Measurements from ENCODE around the gene CASZ1. TPM values are rescaled to one million over a fixed set of nuclear protein-coding genes. Genes with fewer than 3 reads are reported as not detected.

CASZ1 gene
- total and polyA plus RNA-seq, 2 donors (not counting 3 experiments of a cell fraction or from before 2014, with no cell fraction given) = 1.5 to 5.2 TPM

DNA sequence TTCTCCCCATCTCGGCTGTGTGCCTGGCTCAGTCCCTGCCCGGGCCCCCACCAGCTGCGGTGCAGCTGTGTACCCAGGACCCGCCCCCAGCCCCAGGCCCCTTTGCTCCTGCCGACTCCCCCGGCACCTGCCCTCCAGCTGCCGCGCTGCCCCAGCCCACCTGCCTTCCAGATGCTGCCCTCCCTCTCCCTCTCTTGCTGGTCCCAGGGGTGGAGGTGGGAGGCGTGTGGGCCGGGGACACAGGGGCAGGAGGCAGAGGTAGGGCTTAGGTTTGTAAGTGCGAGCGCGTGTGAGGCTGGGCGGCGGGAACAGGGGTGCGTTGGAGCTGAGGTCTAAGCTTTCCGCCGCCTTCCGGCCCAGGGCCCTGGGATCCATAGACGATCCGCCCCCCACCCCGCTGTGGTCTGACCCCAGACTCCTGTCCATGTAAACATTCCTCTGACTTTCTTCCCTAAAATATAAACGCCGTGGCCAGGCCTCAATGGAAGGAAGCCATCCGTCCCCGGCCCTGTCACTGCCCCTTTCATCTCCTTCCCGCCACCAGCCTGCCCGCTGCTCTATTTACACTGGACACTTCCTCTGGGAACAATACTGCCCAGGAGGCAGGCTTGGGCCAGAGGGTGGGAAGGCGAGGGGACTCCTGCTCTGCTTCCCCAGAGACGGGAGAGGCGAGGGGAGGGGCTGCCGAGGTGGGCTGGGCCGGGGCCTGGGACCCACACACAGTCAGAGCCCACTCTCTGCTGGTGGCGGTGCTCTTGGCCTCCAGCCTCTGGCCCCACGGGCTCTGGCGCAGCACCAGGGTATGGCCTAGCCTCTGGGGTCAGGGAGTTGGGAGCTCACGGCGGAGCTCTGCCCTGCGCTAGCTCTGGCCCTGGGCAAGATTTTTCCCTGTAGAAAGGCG lies 128.3 kb downstream of the CASZ1 start:
- ChIA-PET POLR2A (no interaction called here), CTCF (interaction anchor here (0.5 to 1.4 kb wide), 5 partner anchors 20 to 524 kb away, joined by 3 read pairs; no protein-coding TSS in a partner anchor)
- BruUV-seq (replicated peaks) = no TSS peak
- peak; percentile 41 for DNase-seq (ENCODE audit: low read depth, low spot score)
- Histone ChIP-seq H3K27ac (ENCODE audit: insufficient read depth, low read depth, low read length) (no peak overlapping the region), H3K4me3 (replicated peaks in 1 of 3; ENCODE audit: insufficient read depth in 1 of 3, low read depth in 1 of 3, low read length in 3 of 3) (no peak overlapping the region), H3K27me3 (ENCODE audit: control insufficient read depth in 2 of 2, insufficient read depth in 2 of 2, low read length in 2 of 2) (peaks cover 0 to 3% of the 10 kb centered on the region in 2 experiments), H3K4me2 (ENCODE audit: insufficient read depth, low read length) (no peak overlapping the region), H2AFZ (ENCODE audit: low read depth, low read length) (peak overlapping the region; percentile 42), H3K9me3 (replicated peaks; ENCODE audit: control insufficient read depth, insufficient read depth, low read length) (no peaks in the 10 kb centered on the region), H3K79me2 (ENCODE audit: control insufficient read depth, insufficient read depth, low read length) (no peaks in the 10 kb centered on the region), H3K9me1 (replicated peaks; ENCODE audit: control insufficient read depth, extremely low read depth, insufficient read depth, low read length) (no peaks in the 10 kb centered on the region), H3K4me1 (ENCODE audit: control insufficient read depth, extremely low read depth, insufficient read depth, low read length) (no peaks in the 10 kb centered on the region), H4K20me1 (replicated peaks; ENCODE audit: control insufficient read depth, extremely low read depth, insufficient read depth, low read length) (no peaks in the 10 kb centered on the region), H3K36me3 (ENCODE audit: control insufficient read depth in 2 of 2, extremely low read depth in 1 of 2, insufficient read depth in 2 of 2, low read length in 2 of 2) (no peaks in the 10 kb centered on the region), H3K9ac (replicated peaks; ENCODE audit: extremely low read depth, insufficient read depth, low read length) (no peak overlapping the region)
- no peak for TF ChIP-seq JUN (IDR thresholded peaks at IDR 0.05; ENCODE audit: borderline replicate concordance, insufficient read depth, insufficient read length, low read depth)
- TF ChIP-seq MYC (IDR thresholded peaks at IDR 0.05; ENCODE audit: low read depth, low read length) = no peak
- no peak for TF ChIP-seq POLR2AphosphoS5 (IDR thresholded peaks at IDR 0.05; ENCODE audit: insufficient read depth, low read depth, low read length)
- no peak for TF ChIP-seq MAX (IDR thresholded peaks at IDR 0.05; ENCODE audit: insufficient read depth, insufficient read length)
- TF ChIP-seq, protein P1, sequence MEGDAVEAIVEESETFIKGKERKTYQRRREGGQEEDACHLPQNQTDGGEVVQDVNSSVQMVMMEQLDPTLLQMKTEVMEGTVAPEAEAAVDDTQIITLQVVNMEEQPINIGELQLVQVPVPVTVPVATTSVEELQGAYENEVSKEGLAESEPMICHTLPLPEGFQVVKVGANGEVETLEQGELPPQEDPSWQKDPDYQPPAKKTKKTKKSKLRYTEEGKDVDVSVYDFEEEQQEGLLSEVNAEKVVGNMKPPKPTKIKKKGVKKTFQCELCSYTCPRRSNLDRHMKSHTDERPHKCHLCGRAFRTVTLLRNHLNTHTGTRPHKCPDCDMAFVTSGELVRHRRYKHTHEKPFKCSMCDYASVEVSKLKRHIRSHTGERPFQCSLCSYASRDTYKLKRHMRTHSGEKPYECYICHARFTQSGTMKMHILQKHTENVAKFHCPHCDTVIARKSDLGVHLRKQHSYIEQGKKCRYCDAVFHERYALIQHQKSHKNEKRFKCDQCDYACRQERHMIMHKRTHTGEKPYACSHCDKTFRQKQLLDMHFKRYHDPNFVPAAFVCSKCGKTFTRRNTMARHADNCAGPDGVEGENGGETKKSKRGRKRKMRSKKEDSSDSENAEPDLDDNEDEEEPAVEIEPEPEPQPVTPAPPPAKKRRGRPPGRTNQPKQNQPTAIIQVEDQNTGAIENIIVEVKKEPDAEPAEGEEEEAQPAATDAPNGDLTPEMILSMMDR (IDR thresholded peaks at IDR 0.05; ENCODE audit: extremely low read depth in 1 of 2, insufficient read depth in 1 of 2, low read depth in 1 of 2, low read length in 2 of 2) = no peak
- TF ChIP-seq FOS (IDR thresholded peaks at IDR 0.05; ENCODE audit: borderline replicate concordance, insufficient read depth, low read length) = no peak
- no peak for TF ChIP-seq GATA2 (IDR thresholded peaks at IDR 0.05; ENCODE audit: insufficient read depth, insufficient read length, low read depth, low read length)
- TF ChIP-seq POLR2A (IDR thresholded peaks at IDR 0.05; ENCODE audit: low read depth, low read length) = no peak
- TF ChIP-seq EZH2 (IDR thresholded peaks at IDR 0.05; ENCODE audit: borderline replicate concordance, low read depth, low read length, severe bottlenecking) = no peak
- no peak for FAIRE-seq
- dilution Hi-C loops (cut with MboI; ENCODE audit: extremely low pct_ligation_motif_present, low sequenced_read_pairs) = no loop called here
- intact Hi-C loops (cut with micrococcal nuclease) = no loop called here
